ENCODE results near the gene EZR.

The EZR gene

DNA sequence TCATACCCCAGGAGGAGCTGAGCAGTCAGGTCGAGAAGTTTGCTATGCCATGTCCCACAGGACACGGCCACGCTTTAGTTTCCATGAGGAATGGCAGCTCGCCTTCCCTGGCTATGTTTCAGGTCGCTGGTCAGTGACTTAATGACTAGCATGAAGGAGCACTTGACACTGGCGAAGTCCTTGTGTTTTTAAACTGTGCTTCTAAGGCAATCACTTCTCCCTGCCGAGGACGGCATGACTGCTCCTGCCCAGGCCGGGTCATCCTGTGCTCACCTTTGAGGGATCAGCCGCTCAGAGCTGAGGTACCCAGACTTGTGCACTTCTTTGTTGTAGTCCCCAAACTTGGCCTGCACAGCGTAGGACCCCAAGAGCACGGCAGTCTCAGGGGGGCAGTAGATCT lies 34.1 kb downstream of the EZR start:
- Histone ChIP-seq H3K27ac (no peak overlapping the region), H3K4me3 (no peak overlapping the region)
- TF ChIP-seq, protein P1, sequence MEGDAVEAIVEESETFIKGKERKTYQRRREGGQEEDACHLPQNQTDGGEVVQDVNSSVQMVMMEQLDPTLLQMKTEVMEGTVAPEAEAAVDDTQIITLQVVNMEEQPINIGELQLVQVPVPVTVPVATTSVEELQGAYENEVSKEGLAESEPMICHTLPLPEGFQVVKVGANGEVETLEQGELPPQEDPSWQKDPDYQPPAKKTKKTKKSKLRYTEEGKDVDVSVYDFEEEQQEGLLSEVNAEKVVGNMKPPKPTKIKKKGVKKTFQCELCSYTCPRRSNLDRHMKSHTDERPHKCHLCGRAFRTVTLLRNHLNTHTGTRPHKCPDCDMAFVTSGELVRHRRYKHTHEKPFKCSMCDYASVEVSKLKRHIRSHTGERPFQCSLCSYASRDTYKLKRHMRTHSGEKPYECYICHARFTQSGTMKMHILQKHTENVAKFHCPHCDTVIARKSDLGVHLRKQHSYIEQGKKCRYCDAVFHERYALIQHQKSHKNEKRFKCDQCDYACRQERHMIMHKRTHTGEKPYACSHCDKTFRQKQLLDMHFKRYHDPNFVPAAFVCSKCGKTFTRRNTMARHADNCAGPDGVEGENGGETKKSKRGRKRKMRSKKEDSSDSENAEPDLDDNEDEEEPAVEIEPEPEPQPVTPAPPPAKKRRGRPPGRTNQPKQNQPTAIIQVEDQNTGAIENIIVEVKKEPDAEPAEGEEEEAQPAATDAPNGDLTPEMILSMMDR (IDR thresholded peaks at IDR 0.05), result no peak
- no peak for DNase-seq (ENCODE audit: low spot score)

DNA sequence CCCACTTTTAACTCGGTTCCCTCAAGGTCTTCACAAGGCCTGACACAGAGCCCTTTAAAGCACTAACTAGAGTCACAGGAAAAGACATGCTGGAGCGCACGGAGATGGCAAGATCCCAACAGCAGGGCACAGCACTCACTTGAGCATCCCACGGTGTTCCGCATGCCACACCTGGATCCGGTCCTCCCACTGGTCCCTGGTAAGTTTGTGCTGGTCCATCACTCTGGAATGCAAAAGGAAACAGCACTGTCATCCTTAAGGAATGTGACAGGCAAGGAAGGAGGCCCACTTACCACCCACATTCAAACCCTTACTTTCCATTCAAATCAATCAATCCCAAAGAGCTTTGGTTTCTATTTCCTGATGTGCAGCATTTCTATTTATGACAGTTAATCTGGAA lies 34.7 kb downstream of the EZR start:
- TF ChIP-seq, protein P1 (IDR thresholded peaks at IDR 0.05), result no peak
- H3K4me3 ChIP-seq, result no peak overlapping the region
- H3K27ac ChIP-seq, result no peak overlapping the region
- no peak for DNase-seq (ENCODE audit: low spot score)

DNA sequence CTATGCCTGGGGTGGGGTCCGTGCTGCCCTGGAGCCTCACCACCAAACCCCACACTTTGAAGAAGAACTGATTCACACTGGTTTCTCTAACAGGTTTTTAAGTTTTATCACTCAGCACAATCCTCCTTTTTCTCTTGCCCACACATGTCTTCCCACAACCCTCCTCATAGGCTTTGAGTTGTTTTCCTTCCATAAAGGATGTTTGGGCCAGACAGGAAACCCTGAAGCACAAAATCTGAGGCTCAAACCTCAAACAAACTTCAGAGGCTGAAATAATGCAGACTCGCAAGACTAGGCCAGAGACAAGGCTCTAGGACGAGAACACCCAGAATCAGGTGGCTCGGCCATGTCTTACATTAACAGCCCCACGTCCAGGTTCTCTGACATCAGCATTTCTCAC lies 35.3 kb downstream of the EZR start:
- Histone ChIP-seq H3K4me3 (no peak overlapping the region), H3K27ac (no peak overlapping the region)
- DNase-seq (ENCODE audit: low spot score), result no peak
- TF ChIP-seq, protein P1 (IDR thresholded peaks at IDR 0.05), result no peak

DNA sequence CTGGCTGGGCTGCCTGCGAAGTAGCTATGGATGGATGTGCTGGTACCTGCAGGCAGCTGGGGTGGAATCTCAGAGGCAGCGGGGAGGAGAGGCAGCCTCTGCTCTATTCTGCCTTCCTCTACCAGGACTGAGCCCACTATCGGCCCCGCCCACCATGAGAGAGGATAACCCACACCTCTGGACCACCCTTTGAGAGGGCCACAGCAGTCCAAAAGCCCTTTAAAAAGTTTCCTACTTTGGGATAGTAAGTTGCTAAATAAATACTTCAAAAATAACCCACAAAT lies 36.1 kb downstream of the EZR start:
- Histone ChIP-seq H3K27ac (no peak overlapping the region), H3K4me3 (no peak overlapping the region)
- TF ChIP-seq, protein P1 (IDR thresholded peaks at IDR 0.05), result no peak
- DNase-seq (ENCODE audit: low spot score), result no peak

DNA sequence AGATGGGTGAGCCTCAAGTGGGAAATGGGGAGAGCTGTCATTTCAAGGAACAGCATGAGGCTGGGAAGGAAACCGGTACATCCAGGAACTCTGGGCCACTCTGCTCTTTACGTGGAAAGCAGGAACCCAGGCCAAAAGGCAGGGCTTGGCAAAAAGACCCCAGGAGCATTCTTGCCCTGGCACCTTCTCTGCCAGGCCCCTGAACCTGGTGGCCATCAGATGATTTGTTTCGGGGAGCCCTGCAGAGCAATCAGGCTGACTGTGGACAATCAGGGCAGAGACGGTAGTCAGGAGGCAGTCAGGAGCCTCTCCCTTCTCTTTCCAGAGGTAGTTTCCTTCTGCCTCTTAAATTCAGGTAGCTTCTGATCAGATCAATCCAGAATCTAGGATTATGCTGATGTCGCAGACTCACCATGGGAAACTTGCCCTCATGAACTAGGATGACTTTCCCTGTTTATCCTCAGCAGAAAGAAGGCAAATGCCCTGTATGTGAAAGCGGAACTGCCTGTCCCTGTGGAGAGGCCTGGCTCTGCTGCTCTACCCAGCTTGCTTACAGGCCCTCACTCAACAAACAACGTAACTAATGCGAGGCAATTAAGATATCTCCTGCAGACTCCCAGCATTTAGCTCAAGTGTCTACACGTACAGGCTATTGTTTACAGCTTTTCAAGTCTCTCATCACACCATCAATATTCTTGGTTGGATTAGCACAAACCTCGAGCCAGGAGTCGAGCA lies 36.6 kb downstream of the EZR start:
- TF ChIP-seq, protein P1 (IDR thresholded peaks at IDR 0.05), result no peak
- Histone ChIP-seq H3K27ac (no peak overlapping the region), H3K4me3 (no peak overlapping the region)
- DNase-seq (ENCODE audit: low spot score), result no peak

DNA sequence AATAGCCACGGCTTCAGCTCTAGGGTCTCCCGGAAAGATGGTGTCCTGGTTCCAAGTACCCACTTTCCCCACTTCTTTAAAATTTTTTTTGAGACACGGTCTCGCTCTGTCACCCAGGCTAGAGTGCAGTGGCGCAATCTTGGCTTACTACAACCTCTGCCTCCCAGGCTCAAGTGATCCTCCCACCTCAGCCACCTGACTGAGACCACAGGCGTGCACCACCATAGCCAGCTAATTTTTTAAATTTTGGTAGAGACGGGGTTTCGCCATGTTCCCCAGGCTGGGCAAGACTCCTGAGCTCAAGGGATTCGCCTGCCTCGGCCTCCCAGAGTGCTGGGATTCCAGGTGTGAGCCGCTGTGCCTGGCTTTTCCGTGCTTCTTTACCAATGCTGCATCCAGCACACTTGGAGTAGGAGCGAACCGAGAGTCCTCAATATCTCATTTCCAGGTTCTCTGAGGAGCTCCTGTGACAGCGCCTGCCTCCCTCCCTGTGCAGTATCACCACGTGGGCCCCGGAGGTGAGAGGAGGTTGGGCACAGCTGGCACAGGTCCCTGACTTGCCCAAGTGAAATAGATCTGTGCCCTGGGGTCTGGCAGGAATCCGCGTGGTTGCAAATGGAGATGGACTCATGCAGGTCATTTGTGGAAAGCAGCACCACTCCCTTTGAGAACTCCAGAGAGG lies 37.3 kb downstream of the EZR start:
- no peak overlapping the region for H3K4me3 ChIP-seq
- no peak for DNase-seq (ENCODE audit: low spot score)
- no peak overlapping the region for H3K27ac ChIP-seq

More for the DNA sequence above, 37.3 kb downstream of the EZR start:
- TF ChIP-seq, protein P1 (IDR thresholded peaks at IDR 0.05), result no peak

Data from coronary artery (tissue), 2 donors.